ENCODE data around the gene LGALS9. TPM values are rescaled to one million over a fixed set of nuclear protein-coding genes. Genes with fewer than 3 reads are reported as not detected.

The LGALS9 gene
- total and polyA plus RNA-seq, 2 donors (not counting 1 experiment from before 2014, with no cell fraction given) = 1.7 to 2.1 TPM

DNA sequence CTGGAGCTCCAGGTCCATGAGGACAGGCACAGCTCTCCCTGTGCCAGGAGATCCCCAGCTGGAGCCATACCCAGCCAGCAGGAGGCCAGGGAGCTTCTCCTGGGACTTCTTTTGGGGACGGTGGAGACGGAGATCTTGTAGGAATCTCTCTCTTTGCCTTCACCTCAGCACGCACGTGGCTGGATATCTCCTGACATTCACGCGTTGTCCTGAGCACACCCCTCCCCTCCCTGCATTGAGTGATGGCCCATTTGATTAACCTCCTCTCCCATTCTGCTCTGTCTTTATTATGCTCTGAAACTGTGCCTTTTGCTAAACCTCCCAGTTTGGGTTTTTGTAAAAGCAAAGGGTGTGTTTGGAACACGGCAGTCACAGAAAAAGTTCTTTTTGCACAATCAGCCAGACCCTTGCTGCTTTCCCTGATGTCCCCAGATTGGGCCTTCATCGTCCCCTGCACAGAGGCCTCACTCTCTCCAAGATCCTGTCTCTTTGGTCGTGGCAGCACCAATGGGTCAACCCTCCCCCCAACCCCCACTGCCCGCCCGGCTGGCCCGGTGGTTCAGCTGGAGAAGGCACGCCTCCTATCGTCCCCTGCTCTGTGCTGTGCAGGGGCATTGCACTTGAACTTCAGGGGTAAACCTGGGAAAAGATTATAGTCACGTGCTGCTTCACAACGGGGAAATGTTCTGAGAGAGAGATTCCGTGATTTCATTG, 32.5 kb upstream of the LGALS9 start:
- TF ChIP-seq EZH2 (IDR thresholded peaks at IDR 0.05; ENCODE audit: low read length, missing control alignments) = no peak
- TF ChIP-seq, protein P1, sequence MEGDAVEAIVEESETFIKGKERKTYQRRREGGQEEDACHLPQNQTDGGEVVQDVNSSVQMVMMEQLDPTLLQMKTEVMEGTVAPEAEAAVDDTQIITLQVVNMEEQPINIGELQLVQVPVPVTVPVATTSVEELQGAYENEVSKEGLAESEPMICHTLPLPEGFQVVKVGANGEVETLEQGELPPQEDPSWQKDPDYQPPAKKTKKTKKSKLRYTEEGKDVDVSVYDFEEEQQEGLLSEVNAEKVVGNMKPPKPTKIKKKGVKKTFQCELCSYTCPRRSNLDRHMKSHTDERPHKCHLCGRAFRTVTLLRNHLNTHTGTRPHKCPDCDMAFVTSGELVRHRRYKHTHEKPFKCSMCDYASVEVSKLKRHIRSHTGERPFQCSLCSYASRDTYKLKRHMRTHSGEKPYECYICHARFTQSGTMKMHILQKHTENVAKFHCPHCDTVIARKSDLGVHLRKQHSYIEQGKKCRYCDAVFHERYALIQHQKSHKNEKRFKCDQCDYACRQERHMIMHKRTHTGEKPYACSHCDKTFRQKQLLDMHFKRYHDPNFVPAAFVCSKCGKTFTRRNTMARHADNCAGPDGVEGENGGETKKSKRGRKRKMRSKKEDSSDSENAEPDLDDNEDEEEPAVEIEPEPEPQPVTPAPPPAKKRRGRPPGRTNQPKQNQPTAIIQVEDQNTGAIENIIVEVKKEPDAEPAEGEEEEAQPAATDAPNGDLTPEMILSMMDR (conservative IDR thresholded peaks at IDR 0.05 in 1 of 2, IDR thresholded peaks at IDR 0.05 in 1 of 2; ENCODE audit: low read depth in 1 of 2, low read length in 2 of 2) = no peak
- DNase-seq (ENCODE audit: low read depth in 2 of 2) = no peak
- Histone ChIP-seq H3K4me3 (replicated peaks in 1 of 4; ENCODE audit: control extremely low read depth in 1 of 4, insufficient read depth in 1 of 4, low read depth in 3 of 4, low read length in 4 of 4) (no peak overlapping the region), H3K27me3 (ENCODE audit: control insufficient read depth, insufficient read depth, low read length) (no peaks in the 10 kb centered on the region), H3K4me1 (ENCODE audit: control insufficient read depth, extremely low read depth, insufficient read depth, low read length) (no peaks in the 10 kb centered on the region), H3K36me3 (ENCODE audit: control insufficient read depth, insufficient read depth, low read length) (peaks cover 1% of the 10 kb centered on the region), H3K9ac (ENCODE audit: insufficient read depth, low read length) (no peak overlapping the region), H3K4me2 (ENCODE audit: extremely low read depth, insufficient read depth, low read length) (no peak overlapping the region), H3K27ac (ENCODE audit: insufficient read depth, low read length) (no peak overlapping the region), H3K79me2 (ENCODE audit: control insufficient read depth, insufficient read depth, low read length) (no peaks in the 10 kb centered on the region), H2AFZ (ENCODE audit: low read length) (no peak overlapping the region), H3K9me3 (ENCODE audit: control insufficient read depth, insufficient read depth, low read depth, low read length) (no peaks in the 10 kb centered on the region), H4K20me1 (ENCODE audit: control insufficient read depth, extremely low read depth, insufficient read depth, low read length) (no peaks in the 10 kb centered on the region)

DNA sequence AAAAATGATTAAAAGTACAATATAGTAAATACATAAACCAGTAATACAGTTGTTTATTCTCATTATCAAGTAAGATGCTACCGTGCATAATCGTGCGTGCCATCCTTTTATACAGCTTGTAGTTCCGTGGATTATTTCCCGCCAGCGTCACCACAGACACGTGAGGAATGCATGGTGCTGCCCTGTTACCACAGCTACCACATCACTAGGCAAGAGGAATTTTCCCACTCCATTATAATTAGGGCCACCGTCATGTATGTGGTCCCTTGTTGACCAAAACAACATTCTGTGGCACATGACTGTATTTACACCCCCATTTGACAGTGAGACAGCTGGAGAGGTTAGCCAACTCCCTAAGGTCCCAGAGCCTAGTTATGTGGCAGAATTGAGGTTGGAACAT, 30.5 kb upstream of the LGALS9 start:
- TF ChIP-seq, protein P1 (conservative IDR thresholded peaks at IDR 0.05 in 1 of 2, IDR thresholded peaks at IDR 0.05 in 1 of 2; ENCODE audit: low read depth in 1 of 2, low read length in 2 of 2) = no peak
- no peak for TF ChIP-seq EZH2 (IDR thresholded peaks at IDR 0.05; ENCODE audit: low read length, missing control alignments)
- no peaks in the 10 kb centered on the region for H3K9me3 ChIP-seq (ENCODE audit: control insufficient read depth, insufficient read depth, low read depth, low read length)
- no peaks in the 10 kb centered on the region for H3K79me2 ChIP-seq (ENCODE audit: control insufficient read depth, insufficient read depth, low read length)
- DNase-seq (ENCODE audit: low read depth in 2 of 2) = peak in 1 of 2 donors; percentile 71
- H3K36me3 ChIP-seq (ENCODE audit: control insufficient read depth, insufficient read depth, low read length) = no peaks in the 10 kb centered on the region
- H3K4me1 ChIP-seq (ENCODE audit: control insufficient read depth, extremely low read depth, insufficient read depth, low read length) = no peaks in the 10 kb centered on the region
- H3K27ac ChIP-seq (ENCODE audit: insufficient read depth, low read length) = no peak overlapping the region
- H3K4me3 ChIP-seq (replicated peaks in 1 of 4; ENCODE audit: control extremely low read depth in 1 of 4, insufficient read depth in 1 of 4, low read depth in 3 of 4, low read length in 4 of 4) = no peak overlapping the region
- no peak overlapping the region for H3K4me2 ChIP-seq (ENCODE audit: extremely low read depth, insufficient read depth, low read length)
- no peaks in the 10 kb centered on the region for H4K20me1 ChIP-seq (ENCODE audit: control insufficient read depth, extremely low read depth, insufficient read depth, low read length)
- no peaks in the 10 kb centered on the region for H3K27me3 ChIP-seq (ENCODE audit: control insufficient read depth, insufficient read depth, low read length)
- no peak overlapping the region for H2AFZ ChIP-seq (ENCODE audit: low read length)
- no peak overlapping the region for H3K9ac ChIP-seq (ENCODE audit: insufficient read depth, low read length)

DNA sequence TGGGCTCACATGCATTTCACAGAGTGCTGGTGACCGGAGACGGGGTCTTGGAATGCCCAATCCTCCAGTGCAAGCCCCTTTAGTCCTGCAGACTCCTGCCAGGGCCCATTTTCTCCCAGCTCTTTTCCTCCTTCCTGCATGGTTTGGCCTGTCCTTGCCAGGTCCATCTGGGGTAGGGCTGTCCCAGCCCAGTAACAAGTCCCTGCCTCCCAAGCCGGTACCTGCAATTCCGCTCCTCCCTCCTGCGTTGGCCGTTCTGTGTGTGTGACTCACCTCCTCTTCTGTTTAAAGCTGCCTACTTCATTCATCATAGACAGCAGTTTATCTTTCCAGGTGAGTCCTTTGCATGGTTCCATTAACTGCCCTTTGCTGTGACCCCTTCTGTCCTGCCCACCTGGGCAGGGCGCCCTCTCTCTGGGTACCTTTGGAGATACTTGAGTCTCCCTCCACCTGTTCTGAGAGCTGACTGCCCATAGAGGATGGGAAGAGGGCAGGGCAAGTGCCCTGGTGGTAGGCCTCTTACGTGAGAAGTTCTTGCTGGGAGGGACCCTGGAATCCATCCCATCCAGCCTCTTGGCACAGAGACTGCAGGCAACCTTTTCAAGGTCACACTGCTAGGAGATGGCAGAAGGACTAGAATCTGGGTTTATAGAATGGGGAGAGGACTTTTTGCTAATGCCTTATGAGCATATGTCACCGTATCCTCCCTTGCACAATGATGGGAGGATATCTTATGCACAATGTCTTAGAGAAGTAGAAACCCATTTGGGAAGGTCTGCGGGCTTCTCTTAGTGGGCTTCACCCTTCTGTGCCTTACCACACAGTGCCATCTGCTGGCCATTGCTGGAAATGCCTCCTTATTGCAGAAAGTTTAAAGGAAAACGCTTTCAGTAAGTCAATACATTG, 29.7 kb upstream of the LGALS9 start:
- H3K4me3 ChIP-seq (replicated peaks in 1 of 4; ENCODE audit: control extremely low read depth in 1 of 4, insufficient read depth in 1 of 4, low read depth in 3 of 4, low read length in 4 of 4) = no peak overlapping the region
- TF ChIP-seq, protein P1 (conservative IDR thresholded peaks at IDR 0.05 in 1 of 2, IDR thresholded peaks at IDR 0.05 in 1 of 2; ENCODE audit: low read depth in 1 of 2, low read length in 2 of 2) = peak; percentile 95 to 97
- no peak for TF ChIP-seq EZH2 (IDR thresholded peaks at IDR 0.05; ENCODE audit: low read length, missing control alignments)
- no peaks in the 10 kb centered on the region for H3K27me3 ChIP-seq (ENCODE audit: control insufficient read depth, insufficient read depth, low read length)
- H3K9me3 ChIP-seq (ENCODE audit: control insufficient read depth, insufficient read depth, low read depth, low read length) = no peaks in the 10 kb centered on the region
- no peak overlapping the region for H3K4me2 ChIP-seq (ENCODE audit: extremely low read depth, insufficient read depth, low read length)
- H3K36me3 ChIP-seq (ENCODE audit: control insufficient read depth, insufficient read depth, low read length) = no peaks in the 10 kb centered on the region
- H3K27ac ChIP-seq (ENCODE audit: insufficient read depth, low read length) = no peak overlapping the region
- no peaks in the 10 kb centered on the region for H4K20me1 ChIP-seq (ENCODE audit: control insufficient read depth, extremely low read depth, insufficient read depth, low read length)
- no peaks in the 10 kb centered on the region for H3K79me2 ChIP-seq (ENCODE audit: control insufficient read depth, insufficient read depth, low read length)
- DNase-seq (ENCODE audit: low read depth in 2 of 2) = peak; percentile 63 to 89
- H3K4me1 ChIP-seq (ENCODE audit: control insufficient read depth, extremely low read depth, insufficient read depth, low read length) = no peaks in the 10 kb centered on the region
- H3K9ac ChIP-seq (ENCODE audit: insufficient read depth, low read length) = no peak overlapping the region
- no peak overlapping the region for H2AFZ ChIP-seq (ENCODE audit: low read length)
